Measurements from ENCODE around the gene H2AZ2.
"Not testable (repeated sequence)": the region's sequence is repeated elsewhere in the genome, so short reads cannot be mapped to it uniquely, and the experiment has no call there.

H2AZ2 gene

GRCh38 chr7:44811571-44811970, 36.3 kb downstream of the H2AZ2 start:
- no peaks in the 10 kb centered on the region for H3K27me3 Mint-ChIP-seq (ENCODE audit: low read depth)
- no peak overlapping the region for H3K4me3 Mint-ChIP-seq

DNA sequence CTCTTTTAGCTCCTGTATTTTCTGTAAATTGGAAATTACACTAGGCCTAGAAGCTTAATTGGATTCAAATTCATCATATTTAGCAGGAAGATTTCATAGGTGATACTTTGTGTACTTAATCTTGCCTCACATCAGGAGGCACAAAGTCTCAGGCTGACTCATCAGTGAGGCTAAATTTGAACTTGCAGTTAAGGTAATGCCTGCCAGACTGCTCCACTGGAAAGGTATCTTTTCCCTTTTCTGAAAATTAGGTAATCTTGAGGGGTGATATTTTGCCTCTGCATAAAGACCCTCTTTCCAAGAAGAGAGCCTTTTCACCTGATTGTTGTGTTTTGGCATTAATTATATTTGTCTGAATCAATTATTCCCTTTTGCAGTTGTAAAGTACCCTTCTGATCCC, 36.8 kb downstream of the H2AZ2 start:
- Mint-ChIP-seq H3K9me3 (no peaks in the 10 kb centered on the region), H3K4me1 (ENCODE audit: low read depth) (peaks cover 2% of the 10 kb centered on the region), H3K27me3 (ENCODE audit: low read depth) (no peaks in the 10 kb centered on the region), H3K4me3 (no peak overlapping the region), H3K27ac (no peak overlapping the region), H3K36me3 (ENCODE audit: low read depth) (no peaks in the 10 kb centered on the region)

More at GRCh38 chr7:44811571-44811970, 36.3 kb downstream of the H2AZ2 start:
- Mint-ChIP-seq H3K36me3 (ENCODE audit: low read depth) (no peaks in the 10 kb centered on the region), H3K4me1 (ENCODE audit: low read depth) (peaks cover 2% of the 10 kb centered on the region), H3K27ac (no peak overlapping the region), H3K9me3 (no peaks in the 10 kb centered on the region)

DNA sequence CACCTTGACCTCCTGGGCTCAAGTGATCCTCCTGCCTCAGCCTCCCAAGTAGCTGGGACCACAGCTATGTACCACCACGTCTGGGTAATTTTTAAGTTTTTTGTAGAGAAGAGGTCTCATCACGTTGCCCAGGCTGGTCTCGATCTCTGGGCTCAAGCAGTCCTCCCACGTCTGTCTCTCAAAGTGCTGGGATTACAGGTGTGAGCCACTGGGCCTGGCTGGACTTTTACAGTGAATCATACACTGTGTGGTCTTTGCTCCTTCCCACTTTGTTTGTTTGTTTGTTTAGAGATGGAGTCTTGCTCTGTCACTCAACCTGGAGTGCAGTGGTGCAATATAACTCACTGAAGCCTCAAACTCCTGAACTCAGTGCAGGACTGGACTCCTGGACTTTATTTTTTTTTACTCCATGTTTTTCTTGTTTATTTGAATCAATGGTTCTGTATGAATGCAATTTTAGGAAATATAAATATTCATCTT, 38.9 kb downstream of the H2AZ2 start:
- no peaks in the 10 kb centered on the region for H3K36me3 Mint-ChIP-seq (ENCODE audit: low read depth)
- no peaks in the 10 kb centered on the region for H3K27me3 Mint-ChIP-seq (ENCODE audit: low read depth)
- H3K9me3 Mint-ChIP-seq = no peaks in the 10 kb centered on the region
- H3K27ac Mint-ChIP-seq = no peak overlapping the region
- peaks cover 2% of the 10 kb centered on the region for H3K4me1 Mint-ChIP-seq (ENCODE audit: low read depth)
- no peak overlapping the region for H3K4me3 Mint-ChIP-seq

GRCh38 chr7:44805950-44806349, 41.9 kb downstream of the H2AZ2 start:
- Mint-ChIP-seq H3K36me3 (ENCODE audit: low read depth) (peaks cover 19% of the 10 kb centered on the region), H3K4me3 (no peak overlapping the region), H3K4me1 (ENCODE audit: low read depth) (peaks cover 3% of the 10 kb centered on the region), H3K9me3 (no peaks in the 10 kb centered on the region), H3K27ac (no peak overlapping the region), H3K27me3 (ENCODE audit: low read depth) (no peaks in the 10 kb centered on the region)

DNA sequence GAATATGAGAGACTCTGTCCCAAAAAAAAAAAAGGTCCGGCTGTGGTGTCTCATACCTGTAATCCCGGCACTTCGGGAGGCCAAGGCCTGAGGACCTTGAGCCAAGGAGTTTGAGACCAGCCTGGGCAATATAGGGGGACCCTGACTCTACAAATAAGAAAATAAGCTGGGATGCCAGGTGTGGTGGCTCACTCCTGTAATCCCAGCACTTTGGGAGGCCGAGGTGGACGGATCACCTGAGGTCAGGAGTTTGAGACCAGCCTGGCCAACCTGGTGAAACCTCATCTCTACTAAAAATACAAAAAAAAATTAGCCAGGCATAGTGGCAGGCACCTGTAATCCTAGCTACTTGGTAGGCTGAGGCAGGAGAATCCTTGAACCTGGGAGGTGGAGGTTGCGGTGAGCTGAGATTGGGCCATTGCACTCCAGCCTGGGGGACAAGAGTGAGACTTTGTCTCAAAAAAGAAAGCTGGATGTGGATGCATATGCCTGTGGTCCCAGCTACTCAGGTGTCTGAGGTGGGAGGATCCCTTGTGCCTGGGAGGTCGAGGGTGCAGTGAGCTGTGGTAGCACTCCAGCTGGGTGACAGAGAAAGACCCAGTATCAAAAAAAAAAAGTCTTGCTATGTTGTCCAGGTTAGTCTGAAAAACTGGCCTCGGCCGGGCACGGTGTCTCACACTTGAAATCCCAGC, 43.9 kb downstream of the H2AZ2 start:
- not testable (repeated sequence) for H3K4me1 Mint-ChIP-seq (ENCODE audit: low read depth); H3K9me3 Mint-ChIP-seq; H3K27me3 Mint-ChIP-seq (ENCODE audit: low read depth); H3K4me3 Mint-ChIP-seq; H3K27ac Mint-ChIP-seq
- H3K36me3 Mint-ChIP-seq (ENCODE audit: low read depth) = peaks cover 32% of the 10 kb centered on the region

GRCh38 chr7:44802418-44803025, 45.4 kb downstream of the H2AZ2 start:
- H3K27me3 Mint-ChIP-seq (ENCODE audit: low read depth) = no peaks in the 10 kb centered on the region
- H3K27ac Mint-ChIP-seq = no peak overlapping the region
- no peaks in the 10 kb centered on the region for H3K9me3 Mint-ChIP-seq
- peaks cover 46% of the 10 kb centered on the region for H3K36me3 Mint-ChIP-seq (ENCODE audit: low read depth)
- H3K4me3 Mint-ChIP-seq = no peak overlapping the region
- H3K4me1 Mint-ChIP-seq (ENCODE audit: low read depth) = peaks cover 18% of the 10 kb centered on the region

DNA sequence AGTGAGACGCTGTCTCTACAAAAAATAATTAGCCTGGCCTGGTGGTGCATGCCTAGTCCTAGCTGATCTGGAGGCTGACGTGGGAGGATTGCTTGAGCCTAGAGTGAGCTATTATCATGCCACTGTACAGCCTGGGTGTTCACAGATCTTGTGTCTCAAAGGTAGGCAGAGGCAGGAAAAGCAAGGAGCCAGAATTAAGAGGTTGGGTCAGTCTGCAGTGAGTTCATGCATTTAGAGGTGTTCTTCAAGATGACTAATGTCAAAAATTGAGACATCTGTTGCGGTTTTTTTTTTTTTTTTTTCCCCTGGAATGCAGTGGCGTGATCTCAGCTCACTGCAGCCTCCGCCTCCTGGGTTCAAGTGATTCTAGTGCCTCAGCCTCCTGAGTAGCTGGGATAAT, 46.0 kb downstream of the H2AZ2 start:
- Mint-ChIP-seq H3K4me3 (no peak overlapping the region), H3K36me3 (ENCODE audit: low read depth) (peaks cover 50% of the 10 kb centered on the region), H3K27ac (no peak overlapping the region), H3K9me3 (no peaks in the 10 kb centered on the region), H3K27me3 (ENCODE audit: low read depth) (no peaks in the 10 kb centered on the region), H3K4me1 (ENCODE audit: low read depth) (peaks cover 21% of the 10 kb centered on the region)

DNA sequence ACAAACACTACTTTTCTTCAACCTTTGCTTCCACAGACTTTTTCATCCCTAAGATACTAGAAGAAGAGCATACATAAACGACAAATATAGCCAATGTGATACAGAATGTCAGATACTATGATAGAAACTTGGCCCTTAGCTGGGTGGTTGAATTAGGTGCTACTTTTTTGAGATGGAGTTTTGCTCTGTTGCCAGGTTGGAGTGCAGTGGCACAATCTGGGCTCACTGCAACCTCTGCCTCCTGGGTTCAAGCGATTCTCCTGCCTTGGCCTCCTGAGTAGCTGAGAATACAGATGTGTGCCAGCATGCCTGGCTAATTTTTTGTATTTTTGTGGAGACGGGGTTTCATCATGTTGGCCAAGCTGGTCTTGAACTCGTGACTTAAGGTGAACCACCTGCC, 47.9 kb downstream of the H2AZ2 start:
- H3K36me3 Mint-ChIP-seq (ENCODE audit: low read depth) = peaks cover 50% of the 10 kb centered on the region
- peak overlapping the region; percentile 1 for H3K4me3 Mint-ChIP-seq
- no peaks in the 10 kb centered on the region for H3K9me3 Mint-ChIP-seq
- H3K27me3 Mint-ChIP-seq (ENCODE audit: low read depth) = no peaks in the 10 kb centered on the region
- no peak overlapping the region for H3K27ac Mint-ChIP-seq
- H3K4me1 Mint-ChIP-seq (ENCODE audit: low read depth) = peaks cover 21% of the 10 kb centered on the region

- H3K27ac Mint-ChIP-seq = peak overlapping the region; percentile 99
- H3K9me3 Mint-ChIP-seq = no peaks in the 10 kb centered on the region
- peaks cover 21% of the 10 kb centered on the region for H3K4me1 Mint-ChIP-seq (ENCODE audit: low read depth)
- peaks cover 50% of the 10 kb centered on the region for H3K36me3 Mint-ChIP-seq (ENCODE audit: low read depth)
- H3K27me3 Mint-ChIP-seq (ENCODE audit: low read depth) = no peaks in the 10 kb centered on the region
- H3K4me3 Mint-ChIP-seq = peak overlapping the region; percentile 93
Measured at GRCh38 chr7:44798649-44799305, 49.1 kb downstream of the H2AZ2 start.

DNA sequence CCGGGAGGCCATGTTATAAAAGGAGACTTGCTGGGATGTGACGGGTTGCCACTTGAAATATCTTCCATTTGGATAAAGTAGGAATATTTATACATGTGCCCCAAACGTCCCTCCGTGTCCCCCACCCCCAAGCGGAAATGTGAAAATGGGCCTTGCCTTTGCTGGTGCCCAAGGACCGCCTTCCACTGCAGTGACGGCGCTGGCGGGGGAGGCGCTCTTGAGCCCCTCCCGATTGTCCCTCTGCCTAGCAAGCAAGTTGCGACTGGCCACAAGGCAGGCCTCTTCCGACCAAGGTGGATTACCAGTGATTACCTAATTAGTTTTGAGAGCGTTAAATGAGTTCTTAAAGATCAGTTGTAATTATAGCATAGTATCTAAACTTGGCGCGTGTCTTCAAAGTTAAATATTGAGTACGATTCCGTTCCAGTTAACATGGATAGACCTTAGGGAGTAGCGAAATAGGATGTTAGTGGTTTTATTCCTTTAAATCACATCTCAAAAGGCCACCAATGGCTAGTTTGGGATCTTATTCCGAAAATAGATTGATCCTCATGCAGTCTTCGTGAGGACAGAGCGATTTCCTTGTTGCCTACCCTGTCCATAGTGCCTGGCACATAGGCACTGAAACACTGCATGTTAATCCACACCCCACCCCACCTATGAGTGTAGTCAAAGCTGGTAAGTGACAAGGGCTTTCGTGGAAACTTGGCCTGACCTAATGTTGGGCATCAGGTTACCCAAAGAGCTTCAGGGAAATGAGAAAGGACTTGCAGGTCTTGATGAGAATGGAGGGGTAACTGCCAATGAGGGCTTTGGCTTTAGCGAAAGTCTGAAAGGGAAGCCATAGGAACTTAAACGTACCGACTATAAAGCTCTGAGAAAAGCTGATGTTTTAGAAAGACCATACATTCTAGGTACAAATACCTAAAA, 50.3 kb downstream of the H2AZ2 start:
- H3K27ac Mint-ChIP-seq = peak overlapping the region; percentile 99
- H3K4me3 Mint-ChIP-seq = peak overlapping the region; percentile 93
- H3K9me3 Mint-ChIP-seq = no peaks in the 10 kb centered on the region
- H3K36me3 Mint-ChIP-seq (ENCODE audit: low read depth) = peaks cover 45% of the 10 kb centered on the region
- no peaks in the 10 kb centered on the region for H3K27me3 Mint-ChIP-seq (ENCODE audit: low read depth)
- peaks cover 21% of the 10 kb centered on the region for H3K4me1 Mint-ChIP-seq (ENCODE audit: low read depth)

DNA sequence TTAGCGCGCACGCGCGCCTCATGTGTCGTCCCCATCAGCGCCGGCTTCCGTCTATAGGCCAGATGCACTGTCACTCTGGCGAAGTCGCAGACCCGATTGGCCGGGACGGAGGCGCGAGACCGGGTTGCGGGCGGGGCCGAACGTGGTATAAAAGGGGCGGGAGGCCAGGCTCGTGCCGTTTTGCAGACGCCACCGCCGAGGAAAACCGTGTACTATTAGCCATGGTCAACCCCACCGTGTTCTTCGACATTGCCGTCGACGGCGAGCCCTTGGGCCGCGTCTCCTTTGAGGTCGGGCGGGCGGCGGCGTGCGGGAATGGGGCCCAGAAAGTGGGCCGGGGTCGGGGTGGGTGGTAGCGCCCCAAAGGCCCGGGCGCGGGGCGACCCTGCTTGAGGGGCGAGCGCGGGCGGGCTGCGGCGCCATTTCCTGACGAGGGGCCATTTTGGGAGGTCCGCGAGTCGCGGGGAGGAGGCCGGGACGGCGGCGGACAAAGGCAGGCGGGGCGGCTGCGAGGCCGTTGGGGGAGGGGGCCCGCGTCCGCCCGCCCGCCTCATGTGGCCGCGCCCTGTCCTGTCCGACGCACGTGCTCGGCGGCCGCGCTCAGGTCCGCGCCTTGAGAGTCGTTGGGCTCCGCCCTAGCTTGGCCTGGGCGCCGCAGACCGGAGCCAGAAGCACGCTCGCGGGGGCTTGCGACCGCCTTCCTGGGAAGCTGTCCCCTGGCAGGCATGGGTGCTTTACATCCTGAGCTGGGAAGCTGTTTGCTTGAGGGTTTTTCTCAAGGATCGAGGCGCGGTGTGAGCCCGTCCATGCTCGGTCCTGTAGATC, 51.2 kb downstream of the H2AZ2 start, which contains the start of gene PPIA:
Gene PPIA, plus strand, starts transcription at position 178 of the 825 bp plus-strand sequence. Its CDS starts 44 bp downstream, at position 222.
- Mint-ChIP-seq H3K9me3 (no peaks in the 10 kb centered on the region), H3K27ac (peak within 1 kb of the TSS; percentile 99), H3K4me3 (peak within 1 kb of the TSS; percentile 93), H3K36me3 (ENCODE audit: low read depth) (peaks cover 38% of the 10 kb centered on the region), H3K27me3 (ENCODE audit: low read depth) (no peaks in the 10 kb centered on the region), H3K4me1 (ENCODE audit: low read depth) (peaks cover 21% of the 10 kb centered on the region)

DNA sequence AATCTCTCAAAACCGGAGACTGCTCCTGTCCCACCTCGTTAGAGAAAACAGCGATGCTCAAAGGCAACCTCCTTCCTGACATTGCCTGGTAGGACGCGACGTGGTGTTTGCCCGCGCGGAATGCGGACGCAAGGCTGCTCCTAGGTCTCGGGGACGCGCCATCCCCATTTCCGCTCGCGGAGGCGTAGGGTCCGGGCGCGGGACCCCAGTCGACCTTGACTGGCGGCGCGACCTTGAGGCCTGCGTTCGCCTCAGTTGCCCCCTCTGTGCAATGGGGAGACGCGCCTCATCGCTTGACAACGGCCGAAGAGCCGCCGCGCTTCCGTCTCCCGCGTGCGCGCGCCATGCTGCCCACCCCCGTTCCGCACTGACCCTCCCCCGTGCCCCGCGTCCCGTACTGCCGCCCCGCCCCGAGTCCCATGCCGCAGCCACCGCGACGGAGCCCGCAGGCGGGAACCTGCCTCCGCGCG, 51.8 kb downstream of the H2AZ2 start:
- Mint-ChIP-seq H3K27me3 (ENCODE audit: low read depth) (no peaks in the 10 kb centered on the region), H3K27ac (peak overlapping the region; percentile 91), H3K4me1 (ENCODE audit: low read depth) (peaks cover 20% of the 10 kb centered on the region), H3K9me3 (no peaks in the 10 kb centered on the region), H3K36me3 (ENCODE audit: low read depth) (peaks cover 32% of the 10 kb centered on the region), H3K4me3 (peak overlapping the region; percentile 93)

DNA sequence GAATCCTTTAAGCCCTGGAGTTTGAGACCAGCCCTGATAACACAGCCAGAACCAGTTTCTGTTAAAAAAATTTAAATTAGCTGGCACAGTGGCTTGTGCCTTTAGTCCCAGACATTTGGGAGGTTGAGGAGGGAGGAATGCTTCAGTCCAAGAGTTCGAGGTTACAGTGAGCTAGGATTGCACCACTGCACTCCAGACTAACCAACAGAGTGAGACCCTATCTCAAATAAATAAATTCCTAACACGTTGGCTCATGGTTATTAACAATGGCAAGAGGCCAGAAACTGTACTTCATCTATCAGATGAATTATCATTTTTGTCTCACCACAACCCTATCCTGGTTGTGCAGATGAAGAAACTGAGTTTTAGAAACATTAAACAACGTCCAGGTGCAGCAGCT, 53.6 kb downstream of the H2AZ2 start:
- no peak overlapping the region for H3K27ac Mint-ChIP-seq

More for the DNA sequence above, 53.6 kb downstream of the H2AZ2 start:
- H3K9me3 Mint-ChIP-seq = no peaks in the 10 kb centered on the region
- no peaks in the 10 kb centered on the region for H3K27me3 Mint-ChIP-seq (ENCODE audit: low read depth)
- H3K36me3 Mint-ChIP-seq (ENCODE audit: low read depth) = peaks cover 18% of the 10 kb centered on the region
- peaks cover 12% of the 10 kb centered on the region for H3K4me1 Mint-ChIP-seq (ENCODE audit: low read depth)
- H3K4me3 Mint-ChIP-seq = no peak overlapping the region
